Duodenal mucosa (tissue), 2 donors: ENCODE results near the gene MRC2.

Source experiments
- H3K27ac ChIP-seq: one replicate; pipeline ENCODE4 v1.7.0; 2013; ENCODE audit warnings: low read depth, low read length
- H3K27me3 ChIP-seq, 2 donors: one replicate each; pipeline ENCODE4 v1.7.0; 2013; ENCODE audit warnings: low read length in 2 of 2, control low read depth in 1 of 2; ENCODE audit not compliant: insufficient read depth in 2 of 2, control insufficient read depth in 1 of 2
- H3K36me3 ChIP-seq, 2 donors: one replicate each; pipeline ENCODE4 v1.7.0; 2013; ENCODE audit warnings: low read length in 2 of 2, control low read depth in 1 of 2; ENCODE audit not compliant: insufficient read depth in 2 of 2, control insufficient read depth in 1 of 2
- H3K4me1 ChIP-seq, 2 donors: one replicate each; pipeline ENCODE4 v1.7.0; 2013; ENCODE audit warnings: low read length in 2 of 2, control low read depth in 1 of 2; ENCODE audit not compliant: insufficient read depth in 2 of 2, control insufficient read depth in 1 of 2
- H3K4me3 ChIP-seq, 2 donors: one replicate each; pipeline ENCODE4 v1.7.0; 2013; ENCODE audit warnings: low read length in 2 of 2, low read depth in 1 of 2
- H3K9ac ChIP-seq, 2 donors: one replicate each; pipeline ENCODE4 v1.7.0; 2013; ENCODE audit warnings: low read length in 2 of 2, low read depth in 1 of 2
- H3K9me3 ChIP-seq, 2 donors: one replicate each; pipeline ENCODE4 v1.7.0; 2013; ENCODE audit warnings: low read length in 2 of 2, control low read depth in 1 of 2; ENCODE audit not compliant: control insufficient read depth in 1 of 2

The MRC2 gene

GRCh38 chr17:62649570-62649969, 22.1 kb downstream of the MRC2 start:
- no peak overlapping the region for H3K4me3 ChIP-seq

GRCh38 chr17:62650587-62650986, 23.1 kb downstream of the MRC2 start:
- peaks cover 17 to 24% of the 10 kb centered on the region in 2 donors for H3K4me1 ChIP-seq
- H3K36me3 ChIP-seq = no peaks in the 10 kb centered on the region
- H3K27ac ChIP-seq = no peak overlapping the region
- H3K9me3 ChIP-seq = no peaks in the 10 kb centered on the region
- no peak overlapping the region for H3K4me3 ChIP-seq
- no peak overlapping the region for H3K9ac ChIP-seq
- H3K27me3 ChIP-seq = peaks cover 14 to 18% of the 10 kb centered on the region in 2 donors

More at GRCh38 chr17:62649570-62649969, 22.1 kb downstream of the MRC2 start:
- H3K9me3 ChIP-seq = no peaks in the 10 kb centered on the region
- H3K9ac ChIP-seq = no peak overlapping the region
- H3K36me3 ChIP-seq = no peaks in the 10 kb centered on the region
- H3K4me1 ChIP-seq = peaks cover 17 to 23% of the 10 kb centered on the region in 2 donors
- peaks cover 13 to 17% of the 10 kb centered on the region in 2 donors for H3K27me3 ChIP-seq
- H3K27ac ChIP-seq = no peak overlapping the region

- H3K27ac ChIP-seq = peak overlapping the region; percentile 10
- no peaks in the 10 kb centered on the region for H3K36me3 ChIP-seq
- peak overlapping the region; percentile 65 to 70 for H3K4me3 ChIP-seq
- no peaks in the 10 kb centered on the region for H3K9me3 ChIP-seq
- peaks cover 14 to 18% of the 10 kb centered on the region in 2 donors for H3K27me3 ChIP-seq
- H3K9ac ChIP-seq = peak overlapping the region in 1 of 2 donors; percentile 19
- peaks cover 17 to 24% of the 10 kb centered on the region in 2 donors for H3K4me1 ChIP-seq
These were observed 25.0 kb downstream of the MRC2 start for GRCh38 chr17:62652251-62653001.

- peaks cover 17 to 24% of the 10 kb centered on the region in 2 donors for H3K4me1 ChIP-seq
- H3K9me3 ChIP-seq = no peaks in the 10 kb centered on the region
- H3K27me3 ChIP-seq = peaks cover 14 to 18% of the 10 kb centered on the region in 2 donors
- no peaks in the 10 kb centered on the region for H3K36me3 ChIP-seq
- peak overlapping the region; percentile 65 to 70 for H3K4me3 ChIP-seq
- H3K27ac ChIP-seq = peak overlapping the region; percentile 10
- peak overlapping the region in 1 of 2 donors; percentile 19 for H3K9ac ChIP-seq
These were observed 25.7 kb downstream of the MRC2 start for GRCh38 chr17:62653002-62653825.

- Histone ChIP-seq H3K27ac (no peak overlapping the region), H3K9me3 (no peaks in the 10 kb centered on the region), H3K4me1 (peaks cover 17 to 24% of the 10 kb centered on the region in 2 donors), H3K36me3 (no peaks in the 10 kb centered on the region), H3K9ac (no peak overlapping the region), H3K4me3 (peak overlapping the region in 1 of 2 donors; percentile 70), H3K27me3 (peaks cover 14 to 18% of the 10 kb centered on the region in 2 donors)
These were observed 26.6 kb downstream of the MRC2 start for GRCh38 chr17:62653826-62654761.

GRCh38 chr17:62655656-62656055, 28.2 kb downstream of the MRC2 start:
- peaks cover 14% of the 10 kb centered on the region in 2 donors for H3K27me3 ChIP-seq
- no peak overlapping the region for H3K9ac ChIP-seq
- H3K36me3 ChIP-seq = no peaks in the 10 kb centered on the region
- H3K9me3 ChIP-seq = no peaks in the 10 kb centered on the region
- no peak overlapping the region for H3K27ac ChIP-seq
- H3K4me3 ChIP-seq = no peak overlapping the region
- H3K4me1 ChIP-seq = peaks cover 17 to 24% of the 10 kb centered on the region in 2 donors

GRCh38 chr17:62656446-62656845, 29.0 kb downstream of the MRC2 start:
- no peak overlapping the region for H3K4me3 ChIP-seq
- H3K27me3 ChIP-seq = peaks cover 12 to 14% of the 10 kb centered on the region in 2 donors
- H3K36me3 ChIP-seq = no peaks in the 10 kb centered on the region
- H3K4me1 ChIP-seq = peaks cover 17 to 24% of the 10 kb centered on the region in 2 donors
- no peak overlapping the region for H3K9ac ChIP-seq
- H3K27ac ChIP-seq = no peak overlapping the region
- H3K9me3 ChIP-seq = peaks cover 0 to 4% of the 10 kb centered on the region in 2 donors

GRCh38 chr17:62657145-62657665, 29.7 kb downstream of the MRC2 start:
- Histone ChIP-seq H3K36me3 (no peaks in the 10 kb centered on the region), H3K9ac (no peak overlapping the region), H3K9me3 (peaks cover 0 to 4% of the 10 kb centered on the region in 2 donors), H3K4me1 (peaks cover 14 to 22% of the 10 kb centered on the region in 2 donors), H3K27ac (no peak overlapping the region), H3K4me3 (no peak overlapping the region), H3K27me3 (peaks cover 12 to 14% of the 10 kb centered on the region in 2 donors)

GRCh38 chr17:62657690-62658089, 30.2 kb downstream of the MRC2 start:
- Histone ChIP-seq H3K27me3 (peaks cover 12 to 13% of the 10 kb centered on the region in 2 donors), H3K36me3 (no peaks in the 10 kb centered on the region), H3K9me3 (peaks cover 0 to 4% of the 10 kb centered on the region in 2 donors), H3K27ac (no peak overlapping the region), H3K9ac (no peak overlapping the region), H3K4me1 (peaks cover 13 to 19% of the 10 kb centered on the region in 2 donors), H3K4me3 (no peak overlapping the region)
